Vagina (tissue), 2 donors: ENCODE measurements around the gene HSD17B10.

Experiments
- POLR2A ChIP-seq, 2 donors: fragments of 450-650 bp; IDR thresholded peaks; one replicate each; pipeline ENCODE4 v1.6.1; 2017; ENCODE audit warnings: antibody characterized with exemption in 2 of 2, mild to moderate bottlenecking in 2 of 2, moderate library complexity in 2 of 2
- TF ChIP-seq, protein P1 (sequence below), 3 experiments: fragments of 450-650 bp in 2 of 3; fragments of 200-600 bp in 1 of 3; sonication (generic) in 1 of 3; IDR thresholded peaks; one replicate each; pipeline ENCODE4 v1.5.1; 2017 to 2019; ENCODE audit warnings: antibody characterized with exemption in 3 of 3, mild to moderate bottlenecking in 2 of 3, moderate library complexity in 2 of 3

DNA sequence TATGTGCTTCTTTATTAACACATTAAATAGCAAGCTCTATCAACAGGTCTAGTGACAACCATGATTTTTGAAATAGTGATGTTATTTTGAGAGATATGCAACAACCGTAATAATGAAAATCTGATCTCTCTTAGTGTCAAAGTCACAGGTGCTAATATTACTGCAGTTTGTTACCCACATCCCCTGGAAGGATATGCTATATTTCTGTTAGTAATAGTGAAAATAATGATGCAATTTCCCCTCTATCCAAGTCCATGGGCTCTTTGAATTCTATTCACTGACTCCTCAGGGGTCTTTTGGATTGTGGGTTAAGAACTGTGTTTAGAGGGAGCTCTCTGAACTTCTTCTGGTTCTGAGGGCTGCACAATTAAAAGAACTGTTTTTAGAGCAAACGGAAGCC is 3.0 kb upstream of the HSD17B10 start:
- TF ChIP-seq, protein P1, sequence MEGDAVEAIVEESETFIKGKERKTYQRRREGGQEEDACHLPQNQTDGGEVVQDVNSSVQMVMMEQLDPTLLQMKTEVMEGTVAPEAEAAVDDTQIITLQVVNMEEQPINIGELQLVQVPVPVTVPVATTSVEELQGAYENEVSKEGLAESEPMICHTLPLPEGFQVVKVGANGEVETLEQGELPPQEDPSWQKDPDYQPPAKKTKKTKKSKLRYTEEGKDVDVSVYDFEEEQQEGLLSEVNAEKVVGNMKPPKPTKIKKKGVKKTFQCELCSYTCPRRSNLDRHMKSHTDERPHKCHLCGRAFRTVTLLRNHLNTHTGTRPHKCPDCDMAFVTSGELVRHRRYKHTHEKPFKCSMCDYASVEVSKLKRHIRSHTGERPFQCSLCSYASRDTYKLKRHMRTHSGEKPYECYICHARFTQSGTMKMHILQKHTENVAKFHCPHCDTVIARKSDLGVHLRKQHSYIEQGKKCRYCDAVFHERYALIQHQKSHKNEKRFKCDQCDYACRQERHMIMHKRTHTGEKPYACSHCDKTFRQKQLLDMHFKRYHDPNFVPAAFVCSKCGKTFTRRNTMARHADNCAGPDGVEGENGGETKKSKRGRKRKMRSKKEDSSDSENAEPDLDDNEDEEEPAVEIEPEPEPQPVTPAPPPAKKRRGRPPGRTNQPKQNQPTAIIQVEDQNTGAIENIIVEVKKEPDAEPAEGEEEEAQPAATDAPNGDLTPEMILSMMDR (IDR thresholded peaks at IDR 0.05), result no peak
- TF ChIP-seq POLR2A (IDR thresholded peaks at IDR 0.05), result no peak
